Fibroblast of skin of right biceps (primary cell): ENCODE data around the gene RND2.
"Not testable (repeated sequence)": the region's sequence is repeated elsewhere in the genome, so short reads cannot be mapped to it uniquely, and the experiment has no call there.

Experiments
- DNase-seq: peaks from one replicate; pipeline ENCODE4 v3.0.0-alpha.2; 2013

Gene RND2

DNA sequence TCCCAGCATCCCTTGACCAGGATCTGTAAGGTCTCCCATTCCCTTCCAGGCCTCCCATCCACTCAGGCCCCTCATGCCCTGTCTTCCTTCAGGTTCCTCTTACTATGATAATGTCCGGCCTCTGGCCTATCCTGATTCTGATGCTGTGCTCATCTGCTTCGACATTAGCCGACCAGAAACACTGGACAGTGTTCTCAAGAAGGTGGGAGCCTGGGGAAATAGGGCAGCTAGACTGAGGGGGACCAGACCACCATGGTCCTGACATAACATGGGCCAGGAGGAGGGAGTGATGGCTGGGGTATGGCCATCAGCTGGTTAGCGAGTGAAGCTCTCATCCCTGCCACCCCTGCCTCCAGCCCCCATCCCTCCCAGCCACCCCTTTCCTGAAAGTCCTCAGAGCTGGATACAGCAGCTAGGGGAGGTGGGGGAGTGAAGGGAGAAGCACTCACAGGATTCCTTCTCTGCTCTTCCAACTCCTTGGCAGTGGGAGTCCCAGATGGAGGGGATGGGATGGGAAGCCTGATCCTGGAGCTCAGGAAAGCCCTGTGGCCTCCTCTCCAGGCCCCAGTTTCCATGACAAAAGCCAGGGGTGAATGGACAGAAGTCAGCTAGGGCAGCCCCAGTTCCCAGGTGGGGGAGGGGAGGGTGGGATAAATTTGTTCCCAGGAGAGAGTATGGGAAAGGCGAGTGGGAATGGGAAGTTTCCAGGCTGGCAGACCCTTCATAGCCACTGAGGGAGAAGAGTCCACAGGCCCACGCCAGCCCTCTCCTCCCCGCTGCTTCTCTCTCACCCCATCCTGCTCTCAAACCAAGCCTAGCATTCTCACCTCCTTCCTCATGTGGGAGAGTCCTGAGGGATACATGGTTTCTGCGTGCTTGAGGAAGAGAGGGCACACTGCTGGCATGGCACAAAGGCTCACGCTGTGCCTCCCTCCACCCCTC is 2.3 kb downstream of the RND2 start:
- no peak for DNase-seq

DNA sequence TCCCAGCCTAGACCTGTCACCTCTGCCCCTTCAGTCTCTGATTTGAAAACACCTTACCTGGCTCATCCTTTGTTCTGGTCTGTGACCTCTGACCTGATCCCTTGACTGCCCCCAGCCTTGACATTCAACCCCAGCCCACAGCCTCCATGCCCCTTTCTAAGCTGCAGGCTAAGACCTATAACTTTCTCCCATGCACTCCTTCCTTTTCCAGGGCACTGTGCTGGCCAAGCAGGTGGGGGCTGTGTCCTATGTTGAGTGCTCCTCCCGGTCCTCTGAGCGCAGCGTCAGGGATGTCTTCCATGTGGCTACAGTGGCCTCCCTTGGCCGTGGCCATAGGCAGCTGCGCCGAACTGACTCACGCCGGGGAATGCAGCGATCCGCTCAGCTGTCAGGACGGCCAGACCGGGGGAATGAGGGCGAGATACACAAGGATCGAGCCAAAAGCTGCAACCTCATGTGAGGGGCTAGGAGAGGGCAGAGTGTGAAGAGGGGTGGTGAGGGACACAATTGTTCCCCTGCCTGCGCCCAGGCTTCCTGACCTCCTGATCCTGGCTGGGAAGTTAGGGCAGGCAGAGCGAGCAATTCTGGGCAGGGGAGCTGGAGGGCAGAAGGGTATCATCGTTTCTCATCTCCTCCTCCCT is 3.3 kb downstream of the RND2 start:
- no peak for DNase-seq

- no peak for DNase-seq
These were observed 5.2 kb downstream of the RND2 start for GRCh38 chr17:43030137-43030767.

- no peak for DNase-seq
These were observed 6.6 kb downstream of the RND2 start for GRCh38 chr17:43031666-43032065.

DNA sequence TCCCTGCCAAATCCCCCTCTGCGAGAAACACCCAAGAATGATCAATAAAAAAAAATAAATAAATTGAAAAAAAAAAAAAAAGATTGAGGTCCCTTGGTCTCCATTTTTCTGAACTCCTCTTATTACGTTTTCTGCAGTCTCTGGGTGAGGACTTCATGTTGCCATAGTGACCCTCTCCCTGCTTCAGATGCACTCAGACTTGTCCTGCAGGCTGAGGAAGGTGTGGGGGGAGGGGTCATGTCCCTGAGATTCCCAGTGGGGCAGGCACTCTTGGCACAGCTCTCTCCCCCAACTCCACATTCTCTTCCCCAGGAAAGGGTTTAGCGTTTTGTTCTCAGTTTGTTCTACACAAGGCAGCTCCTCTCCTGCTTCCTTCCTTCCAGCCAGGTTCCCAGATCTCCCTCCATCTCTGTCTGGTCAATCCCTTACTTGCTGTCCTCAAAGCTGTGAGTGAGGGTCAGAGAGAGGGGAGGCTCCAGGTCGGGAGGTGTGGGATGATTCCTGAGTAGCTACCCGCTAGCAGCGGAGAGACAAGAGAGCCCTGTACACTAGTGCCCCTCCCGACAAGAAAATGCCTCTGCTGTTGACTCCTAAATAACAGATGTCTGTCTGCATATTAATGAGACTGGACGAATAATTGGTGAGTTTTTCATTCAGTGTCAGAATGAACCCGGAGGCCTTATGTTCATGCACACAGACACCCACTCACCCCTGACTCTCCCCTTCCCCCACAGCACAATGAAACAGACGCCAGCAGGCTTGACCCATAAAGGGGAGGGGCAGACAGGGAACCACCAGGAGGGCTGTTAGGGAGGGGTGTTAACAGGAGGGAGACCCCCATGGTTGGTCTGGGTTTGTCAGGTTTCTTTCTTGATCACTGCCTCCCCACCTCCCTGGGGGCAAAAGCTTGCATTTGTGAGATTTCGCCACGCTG is 9.2 kb downstream of the RND2 start:
- no peak for DNase-seq

GRCh38 chr17:43034894-43035293 is 9.9 kb downstream of the RND2 start:
- no peak for DNase-seq

DNA sequence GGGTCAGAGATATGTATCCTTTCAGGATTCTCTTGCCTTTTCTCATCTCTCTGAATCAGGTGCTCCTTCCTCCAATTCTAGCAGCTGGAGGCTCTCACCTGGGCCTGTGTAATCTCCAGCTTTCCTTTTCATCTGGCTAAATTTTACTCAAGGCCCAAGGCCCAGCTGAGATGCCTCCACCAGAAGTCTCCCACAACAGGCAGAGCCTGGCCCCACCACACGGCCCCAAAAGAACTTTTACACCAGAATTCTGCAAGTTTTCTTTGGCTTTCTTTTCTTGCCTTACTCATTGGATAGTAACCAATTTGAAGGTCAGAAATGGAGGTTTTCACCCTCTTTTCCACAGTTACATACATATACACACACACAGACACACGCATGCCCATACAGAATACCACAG is 14.6 kb downstream of the RND2 start:
- DNase-seq: no peak

DNA sequence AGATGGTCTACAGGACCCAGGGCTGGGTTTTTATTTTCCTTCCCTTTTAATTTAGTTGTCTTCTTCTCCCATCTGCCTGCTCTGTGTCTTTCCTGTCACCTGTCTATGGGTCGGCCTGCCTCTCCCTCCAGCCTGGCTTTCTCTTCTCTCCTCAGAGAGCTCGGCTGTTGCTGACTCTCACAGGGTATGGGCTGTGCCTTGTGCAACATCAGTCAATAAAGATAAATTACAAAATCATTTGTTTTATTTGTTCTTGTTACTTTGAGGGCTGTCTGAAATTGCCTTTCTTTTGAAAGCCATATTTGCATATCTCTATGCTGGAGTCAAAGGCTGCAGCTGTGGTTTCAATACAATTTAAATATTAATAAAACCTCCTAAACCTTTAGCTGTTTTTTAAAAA is 15.6 kb downstream of the RND2 start:
- no peak for DNase-seq

DNA sequence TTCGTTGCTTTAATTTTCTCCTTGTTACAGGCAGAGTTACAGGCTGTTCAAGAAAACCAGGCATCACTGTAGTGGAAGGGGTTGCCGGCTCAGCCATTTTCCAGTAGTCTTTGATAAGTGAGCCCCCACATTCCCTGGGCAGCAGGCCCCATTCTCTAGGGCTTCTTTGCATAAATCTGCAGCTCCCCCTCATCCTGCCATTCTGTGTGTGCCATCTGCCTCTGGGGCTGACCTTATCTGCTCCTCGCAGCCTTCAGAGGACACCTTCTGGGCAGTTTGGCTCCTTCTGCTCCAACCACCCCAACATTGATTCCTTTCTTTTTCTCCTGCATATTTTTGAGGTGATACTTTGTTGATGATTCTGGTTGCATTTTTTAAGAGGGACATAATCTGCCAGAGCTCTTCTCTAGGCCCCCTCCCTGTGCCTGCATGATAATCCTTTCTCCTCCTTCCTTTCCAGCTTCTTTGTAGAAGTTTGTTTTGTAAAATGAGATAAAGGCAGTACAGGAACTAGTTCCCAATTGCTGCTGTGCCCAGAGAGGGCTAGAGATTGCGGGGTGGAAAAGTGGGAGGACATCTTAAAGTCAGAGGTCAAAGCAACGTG is 17.1 kb downstream of the RND2 start:
- peak; percentile 3 for DNase-seq

GRCh38 chr17:43043307-43043706 is 18.3 kb downstream of the RND2 start:
- DNase-seq: no peak

- no peak for DNase-seq
These were observed 19.0 kb downstream of the RND2 start for GRCh38 chr17:43044024-43044423.

GRCh38 chr17:43051969-43052368 is 26.9 kb downstream of the RND2 start:
- no peak for DNase-seq

DNA sequence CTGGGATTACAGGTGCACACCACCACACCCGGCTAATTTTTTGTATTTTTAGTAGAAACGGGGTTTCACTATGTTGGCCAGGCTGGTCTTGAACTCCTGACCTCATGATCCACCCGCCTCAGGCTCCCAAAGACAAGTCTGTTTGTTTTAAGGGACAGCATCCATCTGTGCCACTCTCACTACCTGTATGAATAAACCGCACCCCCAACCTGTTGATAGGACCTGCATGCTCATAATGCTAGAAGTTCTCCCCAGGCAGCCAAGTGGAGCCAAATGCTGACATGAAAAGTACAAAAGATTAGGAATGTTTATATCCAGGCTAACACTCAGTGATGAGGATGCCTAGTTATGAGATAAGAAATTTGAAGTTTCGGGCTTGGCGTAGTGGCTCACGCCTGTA is 28.0 kb downstream of the RND2 start:
- not testable (repeated sequence) for DNase-seq

DNA sequence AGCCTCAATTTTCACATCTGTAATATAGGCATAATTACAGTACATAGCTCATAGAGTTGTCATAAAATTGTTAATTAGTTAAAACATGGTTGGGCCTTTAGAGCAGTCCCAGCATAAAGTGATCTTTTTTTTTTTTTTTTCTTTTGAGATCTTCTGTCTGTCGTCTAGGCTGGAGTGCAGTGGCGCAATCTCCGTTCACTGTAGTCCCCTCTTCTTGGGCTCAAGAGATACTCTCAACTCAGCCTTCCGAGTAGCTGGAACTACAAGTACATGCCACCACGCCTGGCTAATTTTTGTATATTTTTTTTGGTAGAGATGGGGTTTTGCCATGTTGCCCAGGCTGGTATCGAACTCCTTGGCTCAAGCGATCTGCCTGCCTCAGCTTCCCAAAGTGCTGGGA is 31.0 kb downstream of the RND2 start:
- DNase-seq: no peak

GRCh38 chr17:43062984-43063638 is 38.1 kb downstream of the RND2 start:
- DNase-seq: no peak

- no peak for DNase-seq
These were observed 43.7 kb downstream of the RND2 start for GRCh38 chr17:43068570-43069367.

DNA sequence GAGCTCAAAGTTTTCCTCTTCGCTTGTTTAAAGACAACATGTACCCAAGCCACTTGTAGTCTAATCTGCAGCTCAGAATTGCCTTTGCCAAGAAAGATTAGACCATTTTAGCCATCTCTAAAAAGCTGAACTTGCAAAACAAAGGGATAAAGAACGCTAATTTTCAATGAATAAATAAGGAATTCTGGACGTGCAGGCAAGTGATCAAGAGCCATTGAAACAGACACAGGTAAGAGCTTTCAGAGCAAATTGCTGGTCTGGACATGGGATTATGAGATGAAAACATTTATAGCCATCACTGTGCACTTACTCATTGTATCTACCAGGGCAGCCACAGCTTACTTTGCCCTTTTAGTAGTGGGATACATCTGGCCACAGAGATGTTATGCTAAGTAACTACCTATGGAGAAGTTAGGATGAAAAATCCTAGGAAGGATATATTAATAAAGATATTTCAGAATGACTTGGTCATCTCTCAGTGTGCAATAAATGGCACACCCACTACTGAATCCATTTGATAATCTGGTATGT is 44.4 kb downstream of the RND2 start:
- no peak for DNase-seq

DNA sequence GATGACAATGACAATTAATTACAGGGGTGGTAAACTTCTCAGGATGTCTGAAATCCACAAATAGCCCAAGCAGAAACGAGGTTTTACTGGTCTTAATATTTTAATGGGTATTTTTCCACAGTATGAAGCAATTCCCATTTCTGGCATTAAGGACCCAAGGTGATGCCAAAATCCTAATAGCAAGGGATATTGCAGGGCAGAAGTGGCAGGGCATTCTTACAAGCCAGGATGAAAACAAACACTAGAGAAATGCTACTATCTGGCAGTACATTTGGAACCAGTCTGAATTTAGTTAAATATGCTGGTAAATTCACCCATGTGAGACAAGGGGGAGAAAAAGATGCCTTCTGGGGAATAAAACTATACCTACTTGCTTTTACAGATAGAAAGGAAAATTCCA is 45.2 kb downstream of the RND2 start:
- DNase-seq: no peak

GRCh38 chr17:43070872-43071271 is 45.8 kb downstream of the RND2 start:
- DNase-seq: no peak

DNA sequence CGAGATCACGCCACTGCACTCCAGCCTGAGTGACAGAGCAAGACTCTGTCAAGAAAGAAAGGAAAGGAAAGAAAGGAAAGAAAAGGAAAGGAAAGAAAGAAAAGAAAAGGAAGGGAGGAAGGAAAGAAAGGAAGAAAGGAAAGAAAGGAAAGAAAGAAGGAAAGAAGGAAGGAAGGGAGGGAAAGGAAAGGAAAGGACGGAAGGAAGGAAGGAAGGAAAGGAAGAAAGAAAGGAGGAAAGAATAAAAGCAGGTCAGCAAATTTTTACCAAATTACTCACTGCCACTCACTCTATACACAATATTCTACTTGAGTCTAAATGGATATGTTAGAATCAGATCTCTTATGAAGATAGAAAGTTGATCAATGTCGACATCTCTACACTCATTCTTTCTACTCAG is 49.8 kb downstream of the RND2 start:
- no peak for DNase-seq
